COLO829 (cell line): ENCODE measurements around the gene SYT4.

Source experiments
- DNase-seq: peaks from one replicate; pipeline ENCODE4 v3.0.0; 2012; ENCODE audit warnings: low spot score

Gene SYT4

DNA sequence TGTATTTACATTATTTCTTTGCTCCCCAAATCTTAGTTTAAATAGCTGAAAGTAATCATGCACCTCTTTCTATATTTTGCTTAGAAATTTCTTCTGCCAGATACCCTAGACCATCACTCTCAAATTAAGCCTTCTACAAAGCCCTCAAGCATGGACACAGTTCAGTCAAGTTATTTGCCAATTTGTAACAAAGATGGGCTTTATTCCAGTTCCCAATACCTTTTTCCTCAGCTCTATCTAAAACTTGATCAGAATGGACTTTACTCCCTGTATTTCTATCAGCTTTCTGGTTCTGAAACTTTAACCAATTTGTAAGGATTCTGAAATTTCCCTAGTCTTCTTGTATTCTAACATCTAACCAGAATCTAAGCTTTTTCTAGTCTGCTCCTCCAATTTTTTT is 56.6 kb downstream of the SYT4 start:
- DNase-seq: no peak
